MCF 10A (cell line): ENCODE data around the gene TGM4. TPM values are rescaled to one million over a fixed set of nuclear protein-coding genes. Genes with fewer than 3 reads are reported as not detected.

Experiments used
- BruUV-seq: library from RNA; stranded (reverse); fragments of 400-500 nt; replicated peaks from 2 replicates; lab custom pipeline; 2021; lab: Mats Ljungman, UMichigan
- CTCF ChIA-PET: fragments of 300-600 bp; sonication (Branson Sonifier 250); formaldehyde crosslinking; extraction: SDS; loops from one replicate; lab custom pipeline; 2021; ENCODE audit warnings: antibody characterized with exemption, inconsistent platforms; lab: Yijun Ruan, JAX
- POLR2A ChIA-PET: fragments of 300-600, 350-650 bp; sonication (Branson Sonifier 250); formaldehyde crosslinking; extraction: SDS; loops from one replicate; lab custom pipeline; 2020; ENCODE audit warnings: antibody characterized with exemption, inconsistent platforms; lab: Yijun Ruan, JAX
- DNase-seq: peaks from one replicate; pipeline ENCODE4 v3.0.0-alpha.2; 2018; ENCODE audit not compliant: unreplicated experiment
- H3K27ac Mint-ChIP-seq: one replicate; pipeline ENCODE4 v1.8.0; 2022; ENCODE audit warnings: mild to moderate bottlenecking, low read depth, mixed read lengths; ENCODE audit not compliant: unreplicated experiment
- H3K27me3 Mint-ChIP-seq: one replicate; pipeline ENCODE4 v1.8.0; 2022; ENCODE audit warnings: mixed read lengths; ENCODE audit not compliant: insufficient read depth, unreplicated experiment
- H3K36me3 Mint-ChIP-seq: one replicate; pipeline ENCODE4 v1.8.0; 2022; ENCODE audit warnings: mild to moderate bottlenecking, moderate library complexity, mixed read lengths; ENCODE audit not compliant: insufficient read depth, unreplicated experiment
- H3K4me1 Mint-ChIP-seq: one replicate; pipeline ENCODE4 v1.8.0; 2022; ENCODE audit warnings: mixed read lengths; ENCODE audit not compliant: insufficient read depth, unreplicated experiment
- H3K4me3 Mint-ChIP-seq: one replicate; pipeline ENCODE4 v1.8.0; 2022; ENCODE audit warnings: mild to moderate bottlenecking, moderate library complexity, mixed read lengths; ENCODE audit not compliant: unreplicated experiment
- H3K9me3 Mint-ChIP-seq: one replicate; pipeline ENCODE4 v1.8.0; 2022; ENCODE audit warnings: mixed read lengths; ENCODE audit not compliant: unreplicated experiment
- CTCF ChIP-seq: fragments of 200-600 bp; IDR thresholded peaks from one replicate; pipeline ENCODE4 v1.8.0; 2022; ENCODE audit warnings: antibody characterized with exemption, mild to moderate bottlenecking; ENCODE audit not compliant: unreplicated experiment
- intact Hi-C: fragments of 100-400 bp; cut with micrococcal nuclease; formaldehyde crosslinking; loops from 2 replicates; pipeline ENCODE4 v1.14.1; 2022
- total RNA-seq: library from RNA; stranded (reverse); gene quantifications from 2 replicates; pipeline ENCODE4 v1.2.3, GENCODE V29; 2022

The TGM4 gene
- total RNA-seq, 1 experiment from 2014 or later, result 2.5 TPM

GRCh38 chr3:44865272-44866035, 9.0 kb upstream of the TGM4 start:
- no peaks in the 10 kb centered on the region for H3K9me3 Mint-ChIP-seq
- BruUV-seq, result no TSS peak

GRCh38 chr3:44867421-44868111, 6.8 kb upstream of the TGM4 start:
- POLR2A ChIA-PET, result interaction anchor here (0.6 to 1.9 kb wide), 3 partner anchors 16 to 573 kb away, joined by 3 to 5 read pairs (median 3); no protein-coding TSS in a partner anchor
- H3K36me3 Mint-ChIP-seq, result peaks cover 15% of the 10 kb centered on the region

More at GRCh38 chr3:44865272-44866035, 9.0 kb upstream of the TGM4 start:
- Mint-ChIP-seq H3K27ac (no peak overlapping the region), H3K36me3 (peaks cover 15% of the 10 kb centered on the region), H3K27me3 (no peaks in the 10 kb centered on the region), H3K4me1 (no peaks in the 10 kb centered on the region), H3K4me3 (no peak overlapping the region)
- no peak for DNase-seq
- intact Hi-C loops, result no loop called here
- ChIA-PET CTCF (interaction anchor here (0.7 to 1.2 kb wide), 3 partner anchors 12 to 34 kb away, joined by 3 to 5 read pairs (median 3); no protein-coding TSS in a partner anchor), POLR2A (interaction anchor here (1.4 to 1.9 kb wide), 2 partner anchors 18 to 19 kb away, joined by 4 to 5 read pairs; no protein-coding TSS in a partner anchor)
- TF ChIP-seq CTCF, result no peak

GRCh38 chr3:44870375-44871061, 3.9 kb upstream of the TGM4 start:
- Mint-ChIP-seq H3K36me3 (peaks cover 12% of the 10 kb centered on the region), H3K9me3 (no peaks in the 10 kb centered on the region), H3K4me1 (no peaks in the 10 kb centered on the region), H3K27ac (no peak overlapping the region), H3K27me3 (no peaks in the 10 kb centered on the region), H3K4me3 (no peak overlapping the region)
- no peak for TF ChIP-seq CTCF
- BruUV-seq, result no TSS peak
- DNase-seq, result no peak
- intact Hi-C loops, result no loop called here
- POLR2A ChIA-PET, result interaction anchor here (0.6 kb wide), 1 partner anchor 83 kb away, joined by 4 read pairs; no protein-coding TSS in a partner anchor
- CTCF ChIA-PET, result no interaction called here

More at GRCh38 chr3:44867421-44868111, 6.8 kb upstream of the TGM4 start:
- BruUV-seq, result no TSS peak
- no peak for DNase-seq
- TF ChIP-seq CTCF, result no peak
- CTCF ChIA-PET, result interaction anchor here (0.8 kb wide), 1 partner anchor 16 kb away, joined by 3 read pairs; no protein-coding TSS in a partner anchor
- no peaks in the 10 kb centered on the region for H3K4me1 Mint-ChIP-seq
- intact Hi-C loops, result no loop called here
- no peak overlapping the region for H3K27ac Mint-ChIP-seq
- H3K27me3 Mint-ChIP-seq, result no peaks in the 10 kb centered on the region
- H3K9me3 Mint-ChIP-seq, result no peaks in the 10 kb centered on the region
- H3K4me3 Mint-ChIP-seq, result no peak overlapping the region
